A549 (cell line): Measurements from ENCODE around the gene PDGFC.

Source experiments
- NFE2L2 ChIP-seq: fragments of 150-350 bp; conservative IDR thresholded peaks from 2 replicates; pipeline ENCODE4 v1.6.1; 2014; ENCODE audit warnings: low read length
- TFCP2L1 ChIP-seq: fragments of 250-450 bp; sonication (Bioruptor Pico); IDR thresholded peaks from 2 replicates; pipeline ENCODE4 v1.5.0; 2021; ENCODE audit warnings: mild to moderate bottlenecking
- TF ChIP-seq, protein P1 (sequence below): fragments of >200 bp; sonication (Bioruptor Twin); formaldehyde crosslinking; IDR thresholded peaks from 3 replicates; pipeline ENCODE4 v1.5.1; 2016

- no peak for TF ChIP-seq NFE2L2
- TF ChIP-seq, protein P1, sequence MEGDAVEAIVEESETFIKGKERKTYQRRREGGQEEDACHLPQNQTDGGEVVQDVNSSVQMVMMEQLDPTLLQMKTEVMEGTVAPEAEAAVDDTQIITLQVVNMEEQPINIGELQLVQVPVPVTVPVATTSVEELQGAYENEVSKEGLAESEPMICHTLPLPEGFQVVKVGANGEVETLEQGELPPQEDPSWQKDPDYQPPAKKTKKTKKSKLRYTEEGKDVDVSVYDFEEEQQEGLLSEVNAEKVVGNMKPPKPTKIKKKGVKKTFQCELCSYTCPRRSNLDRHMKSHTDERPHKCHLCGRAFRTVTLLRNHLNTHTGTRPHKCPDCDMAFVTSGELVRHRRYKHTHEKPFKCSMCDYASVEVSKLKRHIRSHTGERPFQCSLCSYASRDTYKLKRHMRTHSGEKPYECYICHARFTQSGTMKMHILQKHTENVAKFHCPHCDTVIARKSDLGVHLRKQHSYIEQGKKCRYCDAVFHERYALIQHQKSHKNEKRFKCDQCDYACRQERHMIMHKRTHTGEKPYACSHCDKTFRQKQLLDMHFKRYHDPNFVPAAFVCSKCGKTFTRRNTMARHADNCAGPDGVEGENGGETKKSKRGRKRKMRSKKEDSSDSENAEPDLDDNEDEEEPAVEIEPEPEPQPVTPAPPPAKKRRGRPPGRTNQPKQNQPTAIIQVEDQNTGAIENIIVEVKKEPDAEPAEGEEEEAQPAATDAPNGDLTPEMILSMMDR = no peak
- no peak for TF ChIP-seq TFCP2L1
These were observed 144.1 kb downstream of the PDGFC start for GRCh38 chr4:156827519-156827918.
